ENCODE results near the gene DCDC2B. TPM values are rescaled to one million over a fixed set of nuclear protein-coding genes. Genes with fewer than 3 reads are reported as not detected.
"Not testable (repeated sequence)": the region's sequence is repeated elsewhere in the genome, so short reads cannot be mapped to it uniquely, and the experiment has no call there.

Gene DCDC2B
- total RNA-seq, 1 donor from 2014 or later = not detected

- no peak for ATAC-seq
- no peaks in the 10 kb centered on the region for H3K9me3 ChIP-seq
- intact Hi-C loops (cut with DNase I) = no loop called here
- H3K4me3 ChIP-seq = peak within 1 kb of the TSS; percentile 40
- DNase-seq = no peak
- TF ChIP-seq CTCF (IDR thresholded peaks at IDR 0.05) = no peak
- H3K27ac ChIP-seq = peak within 1 kb of the TSS; percentile 75
- H3K27me3 ChIP-seq = no peaks in the 10 kb centered on the region
- peaks cover 37% of the 10 kb centered on the region for H3K4me1 ChIP-seq
- H3K36me3 ChIP-seq = no peaks in the 10 kb centered on the region
Measured at GRCh38 chr1:32250893-32251716, 42.2 kb downstream of the DCDC2B start, which contains the start of gene LCK. TSS of gene LCK (plus strand) at chr1:32251265. CDS start at chr1:32274330, 23,065 bp downstream.

- H3K27me3 ChIP-seq = no peaks in the 10 kb centered on the region
- H3K4me3 ChIP-seq = no peak overlapping the region
- H3K27ac ChIP-seq = no peak overlapping the region
- H3K36me3 ChIP-seq = no peaks in the 10 kb centered on the region
- no peak for DNase-seq
- intact Hi-C loops (cut with DNase I) = no loop called here
- H3K4me1 ChIP-seq = peaks cover 18% of the 10 kb centered on the region
- no peak for ATAC-seq
- no peaks in the 10 kb centered on the region for H3K9me3 ChIP-seq
- TF ChIP-seq CTCF (IDR thresholded peaks at IDR 0.05) = no peak
Measured at GRCh38 chr1:32255072-32256071, 46.5 kb downstream of the DCDC2B start.

- Histone ChIP-seq H3K27ac (no peak overlapping the region), H3K27me3 (no peaks in the 10 kb centered on the region), H3K4me1 (peaks cover 8% of the 10 kb centered on the region), H3K4me3 (no peak overlapping the region), H3K9me3 (no peaks in the 10 kb centered on the region), H3K36me3 (no peaks in the 10 kb centered on the region)
- TF ChIP-seq CTCF (IDR thresholded peaks at IDR 0.05) = no peak
- DNase-seq (no peak), ATAC-seq (no peak)
- intact Hi-C loops (cut with DNase I) = no loop called here
Measured at GRCh38 chr1:32256473-32257226, 47.8 kb downstream of the DCDC2B start.

GRCh38 chr1:32257227-32257508, 48.3 kb downstream of the DCDC2B start:
- Histone ChIP-seq H3K4me3 (no peak overlapping the region), H3K9me3 (no peaks in the 10 kb centered on the region), H3K27ac (no peak overlapping the region), H3K4me1 (peaks cover 5% of the 10 kb centered on the region), H3K36me3 (no peaks in the 10 kb centered on the region), H3K27me3 (no peaks in the 10 kb centered on the region)
- intact Hi-C loops (cut with DNase I) = no loop called here
- no peak for ATAC-seq
- no peak for TF ChIP-seq CTCF (IDR thresholded peaks at IDR 0.05)
- DNase-seq = no peak

GRCh38 chr1:32263236-32263593, 54.3 kb downstream of the DCDC2B start:
- H3K27me3 ChIP-seq; DNase-seq; H3K36me3 ChIP-seq; H3K9me3 ChIP-seq; H3K27ac ChIP-seq; intact Hi-C loops (cut with DNase I); ATAC-seq; H3K4me3 ChIP-seq; H3K4me1 ChIP-seq: not testable (repeated sequence)
